NCI-H748 treated with DMSO at 0.1 percent for 48 hours (cell line): ENCODE measurements around the gene SGF29.
"Not testable (repeated sequence)": the region's sequence is repeated elsewhere in the genome, so short reads cannot be mapped to it uniquely, and the experiment has no call there.

Experiments used
- DNase-seq: peaks from one replicate; lab custom pipeline; 2025; lab: John Stamatoyannopoulos, UW

The SGF29 gene

DNA sequence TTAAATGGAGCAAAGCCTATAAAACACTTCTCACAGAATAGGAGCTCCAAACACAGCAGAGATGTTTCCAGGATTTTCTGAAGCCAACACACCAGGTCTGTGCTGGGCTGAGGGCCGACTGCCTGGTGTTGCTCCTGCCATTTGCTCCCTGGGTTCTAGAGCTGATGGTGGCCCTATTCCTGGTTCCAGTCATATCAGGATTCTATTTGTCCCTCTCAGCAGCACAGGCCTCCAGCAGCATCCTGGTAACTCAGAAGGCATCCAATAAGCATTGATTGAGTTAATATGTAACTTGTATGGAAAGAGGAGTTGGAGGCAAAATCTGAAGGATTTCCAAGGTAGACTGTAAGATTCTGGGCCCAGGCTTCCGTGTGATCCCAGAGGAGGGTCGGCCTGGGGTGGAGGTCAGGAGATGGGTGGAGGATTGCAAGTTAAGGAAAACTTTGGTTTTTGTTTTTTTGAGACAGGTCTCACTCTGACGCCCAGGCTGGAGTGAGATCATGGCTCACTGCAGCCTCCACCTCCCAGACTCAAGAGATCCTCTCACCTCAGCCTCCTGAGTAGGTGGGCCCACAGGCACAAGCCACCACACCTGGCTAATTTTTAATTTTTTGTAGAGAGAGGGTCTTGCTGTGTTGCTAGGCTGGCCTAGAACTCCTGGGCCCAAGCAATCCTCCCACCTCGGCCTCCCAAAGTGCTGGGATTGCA lies 20.6 kb upstream of the SGF29 start:
- no peak for DNase-seq

DNA sequence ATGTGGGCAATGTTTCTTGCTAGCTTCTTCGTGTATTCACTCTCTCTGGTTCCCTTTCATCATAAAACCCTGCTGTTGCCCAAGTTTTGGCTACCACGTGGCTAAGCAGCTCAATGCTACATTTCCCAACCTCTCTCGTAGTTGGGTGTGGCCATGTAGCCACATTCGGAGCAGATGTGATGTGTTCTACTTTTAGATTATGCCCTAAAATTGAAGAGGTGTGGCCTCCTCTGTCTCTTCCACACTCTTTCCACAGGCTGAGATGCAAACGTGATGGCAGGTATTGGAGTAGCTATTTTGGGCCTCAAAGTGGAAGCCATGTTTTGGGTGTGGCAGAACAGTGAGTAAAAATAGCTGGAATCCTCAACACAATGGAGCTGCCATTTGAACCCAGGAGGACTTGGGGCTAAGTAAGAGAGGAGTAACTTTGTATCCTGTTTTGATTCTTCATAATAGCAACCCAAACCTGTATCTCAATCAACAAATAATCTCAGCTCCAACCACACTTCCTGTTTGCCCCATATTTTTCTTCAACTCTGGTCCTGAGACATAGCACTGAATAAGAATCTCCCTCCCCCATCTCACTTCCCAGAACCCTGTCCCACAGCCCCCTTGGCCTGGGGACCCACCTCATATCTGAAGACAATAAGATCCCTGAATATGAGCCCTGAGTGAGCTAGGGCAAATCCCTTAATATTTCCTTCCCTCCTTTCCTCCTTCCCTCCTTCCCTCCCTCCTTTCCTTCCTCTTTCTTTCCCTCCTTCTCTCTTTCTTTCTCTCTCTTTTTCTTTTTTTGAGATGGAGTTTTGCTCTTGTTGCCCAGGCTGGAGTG lies 19.0 kb upstream of the SGF29 start:
- no peak for DNase-seq

DNA sequence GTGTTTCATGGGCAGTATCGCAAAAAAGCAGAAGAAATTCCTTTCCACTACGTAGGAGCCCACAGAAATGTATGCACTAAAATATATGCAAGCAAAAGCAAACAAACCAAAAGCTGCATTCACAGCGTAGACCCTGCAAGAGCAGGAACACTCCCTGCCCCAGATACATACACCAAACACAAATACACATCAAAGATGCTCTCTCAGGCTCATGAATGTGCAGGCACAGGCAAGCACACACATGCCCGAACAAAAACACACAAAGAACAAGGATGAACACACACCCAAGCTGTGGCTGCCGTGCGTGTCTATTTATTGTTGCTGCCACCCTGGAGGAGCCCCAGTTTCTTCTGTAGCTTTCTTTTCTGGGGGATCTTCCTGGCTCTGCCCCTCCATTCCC lies 16.6 kb upstream of the SGF29 start:
- DNase-seq: no peak

DNA sequence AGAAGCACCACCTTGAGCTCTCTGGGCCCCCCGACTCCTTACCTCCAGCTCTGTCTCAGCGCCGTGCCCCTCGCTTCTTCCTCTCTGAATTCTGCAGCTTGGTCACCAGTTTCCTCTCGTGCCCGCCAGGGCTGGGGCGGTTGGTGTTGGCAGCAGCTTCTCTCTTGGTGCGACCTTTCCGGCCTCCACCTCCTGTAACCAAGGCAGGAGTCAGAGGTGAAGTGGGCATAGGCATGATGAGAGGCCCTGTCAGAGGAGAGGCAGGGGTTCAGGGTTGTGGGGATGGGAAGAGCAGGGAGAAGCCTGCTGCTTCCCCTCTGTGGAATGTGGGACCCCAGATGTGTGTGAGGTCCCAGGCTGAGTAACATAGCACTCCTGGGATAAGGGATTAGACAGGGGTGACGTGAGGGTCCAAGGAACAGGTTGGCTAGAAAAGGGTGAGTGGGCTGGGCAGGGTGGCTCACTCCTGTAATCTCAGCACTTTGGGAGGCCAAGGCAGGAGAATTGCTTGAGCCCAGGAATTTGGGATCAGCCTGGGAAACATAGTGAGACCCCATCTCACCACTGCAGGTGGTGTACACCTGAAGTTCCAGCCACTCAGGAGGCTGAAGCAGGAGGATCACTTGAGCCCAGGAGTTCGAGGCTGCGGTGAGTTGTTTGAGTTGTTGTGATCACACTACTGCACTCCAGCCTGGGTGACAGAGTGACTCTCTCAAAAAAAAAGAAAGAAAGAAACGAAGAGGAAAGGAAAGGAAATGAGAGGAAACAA lies 15.6 kb upstream of the SGF29 start:
- no peak for DNase-seq

DNA sequence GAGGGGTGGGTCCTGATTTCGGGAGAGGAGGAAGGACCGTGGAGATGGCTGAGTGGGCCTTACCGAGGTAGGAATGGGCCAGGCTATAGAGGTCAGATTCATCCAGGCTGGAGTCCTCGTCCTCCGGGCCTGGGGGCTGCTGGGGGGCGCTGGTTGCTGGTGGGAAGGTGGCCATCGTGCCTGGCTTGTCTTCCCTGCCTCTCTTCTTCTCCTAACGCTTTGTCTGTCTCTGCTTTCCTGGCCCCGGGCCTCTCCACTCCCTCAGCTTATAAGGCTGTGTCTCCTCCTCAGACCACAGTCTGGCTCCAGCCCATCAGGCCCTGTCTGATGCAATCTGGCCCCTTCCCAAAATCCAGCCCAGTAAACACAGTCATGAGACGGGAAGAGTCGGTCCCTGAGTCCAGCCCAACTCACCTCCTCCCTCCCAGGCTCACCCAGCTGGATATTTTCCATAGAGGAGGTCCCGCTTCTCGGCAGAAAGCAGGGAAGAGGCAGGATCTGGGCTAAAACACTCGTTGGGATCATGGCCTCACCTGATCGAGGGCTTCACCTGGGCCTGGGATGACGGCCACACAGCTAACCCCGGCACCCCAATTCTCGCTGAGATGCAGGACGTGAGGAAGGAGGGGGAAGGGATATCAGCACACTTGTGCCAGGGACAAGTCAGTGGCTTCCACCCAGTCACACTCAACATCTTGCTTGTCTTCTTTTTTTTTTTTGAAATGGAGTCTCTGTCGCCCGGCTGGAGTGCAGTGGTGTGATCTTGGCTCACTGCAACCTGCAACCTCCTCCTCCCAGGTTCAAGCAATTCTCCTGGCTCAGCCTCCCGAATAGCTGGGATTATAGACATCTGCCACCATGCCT lies 14.8 kb upstream of the SGF29 start, which contains the start of gene NUPR1:
TSS of gene NUPR1 (minus strand) at position 242 of the 864 bp plus-strand sequence. CDS start at position 175, 67 bp downstream.
- DNase-seq: no peak

DNA sequence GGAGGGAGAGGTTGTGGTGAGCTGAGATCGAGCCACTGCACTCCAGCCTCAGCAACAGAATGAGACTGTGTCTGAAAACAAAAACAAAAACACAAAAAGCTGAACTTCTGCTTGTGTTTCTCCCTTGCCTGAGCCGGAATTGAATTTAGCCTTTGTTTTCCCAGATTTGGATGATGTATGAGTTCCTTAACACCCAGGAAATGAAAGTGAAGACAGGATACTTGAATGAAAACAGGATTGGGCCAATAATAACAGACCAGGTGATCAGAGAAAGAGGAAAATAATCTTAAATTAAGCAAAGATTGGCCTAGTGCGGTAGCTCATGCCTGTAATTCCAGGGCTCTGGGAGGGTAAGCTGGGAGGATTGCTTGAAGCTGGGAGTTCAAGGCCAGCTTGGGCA lies 13.4 kb upstream of the SGF29 start:
- no peak for DNase-seq

DNA sequence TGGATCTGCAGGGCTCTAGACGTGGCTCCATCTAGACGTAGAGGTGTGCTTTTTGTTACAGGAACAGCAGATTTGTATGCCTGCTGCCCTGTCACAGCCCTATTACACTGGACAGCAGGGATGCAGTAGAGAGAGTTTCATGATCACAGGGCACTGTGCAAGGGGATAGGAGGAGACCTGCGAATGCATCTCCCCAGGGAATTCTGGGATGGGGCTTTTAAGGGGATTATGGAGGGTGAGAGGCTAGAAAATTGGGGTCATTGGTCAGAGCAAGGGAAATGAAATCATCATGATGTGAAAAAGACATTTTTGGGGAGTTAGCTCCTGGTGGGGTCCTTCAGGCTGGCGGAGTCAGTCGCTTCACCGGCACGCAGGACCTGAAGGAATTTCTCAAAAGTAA lies 11.1 kb upstream of the SGF29 start:
- no peak for DNase-seq

DNA sequence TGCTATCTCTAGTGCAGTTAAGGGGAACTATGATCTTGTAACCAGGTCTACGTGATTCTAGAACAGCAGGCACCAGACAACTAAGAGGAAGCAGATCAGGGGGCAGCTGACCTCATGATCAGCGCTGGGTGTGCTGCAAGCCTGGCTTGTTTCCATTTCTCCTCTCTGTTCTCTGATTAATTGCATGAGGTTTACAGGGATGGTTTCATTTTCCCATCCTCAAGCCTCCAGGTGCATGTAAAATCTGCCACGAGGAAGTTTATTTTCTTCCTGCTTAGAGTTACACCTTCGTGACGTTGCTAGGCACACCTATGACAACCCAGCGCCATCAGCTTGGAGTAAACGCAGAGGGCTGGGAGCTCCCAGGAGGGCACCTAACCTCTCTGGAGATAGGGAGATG lies 10.6 kb upstream of the SGF29 start:
- DNase-seq: peak; percentile 13

DNA sequence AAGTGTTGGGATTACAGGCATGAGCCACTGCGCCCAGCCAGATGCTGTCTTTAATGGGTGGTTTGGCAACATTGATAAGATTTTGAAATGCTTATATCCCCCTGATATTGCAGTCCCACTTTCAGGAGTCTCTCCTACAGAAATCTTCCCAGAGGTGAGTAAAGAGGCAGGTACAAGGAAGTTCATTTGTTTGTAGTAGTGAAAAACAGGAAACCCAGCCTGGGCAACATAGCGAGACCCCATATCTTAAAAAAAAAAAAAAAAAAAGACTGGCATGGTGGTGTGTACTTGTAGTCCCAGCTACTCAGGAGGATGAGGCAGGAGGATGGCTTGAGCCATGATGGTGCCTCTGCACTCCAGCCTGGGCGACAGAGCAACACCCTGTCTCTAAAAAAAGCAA lies 8.7 kb upstream of the SGF29 start:
- no peak for DNase-seq

DNA sequence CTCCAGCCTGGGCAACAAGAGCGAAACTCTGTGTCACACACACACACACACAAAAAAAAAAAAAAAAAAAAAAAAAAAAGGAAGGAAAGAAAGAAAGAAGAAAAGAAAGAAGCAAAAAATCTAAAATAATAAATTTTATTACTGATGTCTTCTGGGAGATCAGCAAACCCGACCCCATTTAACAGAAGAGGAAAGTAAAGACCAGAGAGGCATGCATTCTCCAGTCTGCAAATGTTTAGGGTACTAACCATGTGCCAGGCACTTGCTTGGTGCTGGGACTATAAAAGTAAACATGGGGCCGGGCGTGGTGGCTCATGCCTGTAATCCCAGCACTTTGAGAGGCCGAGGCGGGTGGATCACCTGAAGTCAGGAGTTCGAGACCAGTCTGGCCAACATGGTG lies 7.8 kb upstream of the SGF29 start:
- not testable (repeated sequence) for DNase-seq

DNA sequence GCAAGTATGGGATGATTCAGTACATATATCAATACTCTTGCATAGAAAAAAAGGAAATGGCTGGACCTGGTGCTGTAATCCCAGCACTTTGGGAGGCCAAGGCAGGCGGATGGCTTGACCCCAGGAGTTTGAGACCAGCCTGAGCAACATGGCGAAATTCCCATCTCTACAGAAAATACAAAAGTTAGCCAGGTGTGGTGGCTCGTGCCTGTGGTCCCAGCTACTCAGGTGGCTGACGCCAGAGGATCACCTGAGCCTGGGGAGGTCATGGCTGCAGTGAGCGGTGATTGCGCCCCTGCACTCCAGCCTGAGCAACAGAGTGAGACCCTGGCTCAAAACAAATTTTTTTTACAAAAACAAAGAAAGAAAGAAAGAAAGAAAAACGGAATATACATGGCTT lies 7.1 kb upstream of the SGF29 start:
- no peak for DNase-seq

DNA sequence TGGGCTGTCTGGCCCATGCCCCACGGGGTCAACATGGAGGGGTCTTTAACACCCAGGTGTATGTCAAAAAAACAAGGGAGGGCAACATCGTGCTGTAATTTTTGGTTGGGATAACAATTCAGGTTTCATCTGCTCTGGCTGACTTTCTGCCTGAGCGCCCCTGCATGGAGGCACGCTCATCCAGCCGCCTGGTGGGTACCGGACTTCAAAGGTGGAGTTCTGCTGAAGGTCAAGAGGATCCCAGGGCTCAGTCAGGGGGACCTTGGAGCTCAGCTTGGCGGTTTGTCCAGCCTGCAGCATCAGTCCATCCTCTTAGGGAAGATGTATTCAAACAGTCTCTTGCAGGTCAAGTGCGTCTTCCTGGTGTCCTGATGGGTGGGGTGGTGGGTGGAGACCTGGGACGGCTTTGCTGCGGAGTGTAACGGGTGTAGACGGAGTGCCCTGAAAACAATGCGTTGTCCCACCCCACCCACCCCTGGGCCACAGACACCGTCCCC lies 5.4 kb upstream of the SGF29 start:
- no peak for DNase-seq

DNA sequence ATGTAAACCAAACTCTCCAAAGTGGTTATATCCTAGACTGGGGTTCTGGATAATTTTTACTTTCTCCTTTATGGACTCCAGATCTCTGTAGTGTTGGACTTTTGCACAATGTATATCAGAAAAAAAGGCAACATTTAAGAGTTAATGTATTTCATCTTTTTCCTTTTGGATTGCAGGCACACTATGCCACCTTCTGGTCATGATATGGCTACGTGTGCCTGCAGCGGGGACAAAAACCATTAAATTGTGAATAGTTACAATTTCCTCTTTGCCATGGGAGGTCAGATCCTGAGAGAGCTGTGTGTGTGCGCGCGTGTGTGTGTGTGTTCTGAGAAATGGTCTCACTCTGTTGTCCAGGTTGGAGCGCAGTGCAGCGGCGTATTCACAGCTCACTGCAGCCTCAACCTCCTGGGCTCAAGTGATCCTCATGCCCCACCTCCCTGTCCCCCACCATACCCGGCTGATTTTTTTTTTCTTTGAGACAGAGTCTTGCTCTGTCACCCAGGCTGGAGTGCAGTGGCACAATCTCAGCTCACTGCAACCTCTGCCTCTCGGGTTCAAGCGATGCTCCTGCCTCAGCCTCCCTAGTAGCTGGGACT lies 4.3 kb upstream of the SGF29 start:
- no peak for DNase-seq

DNA sequence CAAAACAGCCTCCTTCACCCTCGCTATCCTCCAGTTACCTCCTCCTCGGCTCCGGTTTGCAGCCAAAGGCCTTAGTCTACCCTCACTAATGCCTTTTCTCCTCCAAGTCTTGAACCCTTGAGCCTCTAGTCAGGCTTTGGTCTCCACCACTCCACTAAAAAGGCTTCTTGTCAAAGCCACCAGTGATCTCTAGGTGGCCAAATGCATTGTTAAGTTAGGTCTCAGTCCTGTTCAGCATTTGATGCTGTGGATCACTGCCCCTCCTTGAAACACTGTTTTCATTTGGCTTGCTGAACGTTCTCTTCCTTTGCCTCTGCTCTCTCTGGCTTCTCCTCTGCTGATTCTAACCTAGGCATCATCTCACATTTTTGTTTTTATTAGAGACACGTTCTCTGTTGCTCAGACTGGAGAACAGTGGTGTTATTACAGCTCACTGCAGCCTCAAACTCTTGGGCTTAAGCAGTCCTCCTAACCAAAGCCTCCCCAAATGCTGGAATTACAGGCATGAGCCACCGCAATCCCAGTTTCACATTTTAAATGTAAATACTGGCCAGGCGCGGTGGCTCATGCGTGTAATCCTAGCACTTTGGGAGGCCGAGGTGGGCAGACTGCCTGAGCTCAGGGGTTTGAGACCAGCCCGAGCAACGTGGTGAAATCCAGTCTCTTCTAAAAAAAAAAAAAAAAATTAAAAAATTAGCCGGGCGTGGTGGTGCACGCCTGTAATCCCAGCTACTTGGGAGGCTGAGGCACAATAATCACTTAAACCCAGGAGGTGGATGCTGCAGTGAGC lies 1.1 kb downstream of the SGF29 start:
- DNase-seq: no peak

DNA sequence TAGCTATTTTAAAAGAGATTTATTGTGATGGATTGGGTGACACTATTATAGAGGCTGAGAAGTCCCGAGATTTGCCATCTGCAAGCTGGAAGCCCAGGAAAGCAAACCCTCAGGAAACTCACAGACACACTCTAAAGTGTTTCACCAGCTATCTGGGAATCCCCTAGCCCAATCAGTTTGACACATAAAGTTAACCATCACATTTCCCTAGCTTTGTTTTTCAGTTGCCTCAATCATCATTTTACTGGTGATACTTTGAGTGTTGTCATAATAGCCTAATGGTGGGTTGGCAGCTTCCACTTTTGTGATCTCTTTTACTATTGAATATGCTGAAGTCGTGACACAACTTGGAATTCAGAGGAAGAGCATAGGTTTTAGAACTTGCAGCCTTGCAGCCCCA lies 1.8 kb downstream of the SGF29 start:
- DNase-seq: no peak

DNA sequence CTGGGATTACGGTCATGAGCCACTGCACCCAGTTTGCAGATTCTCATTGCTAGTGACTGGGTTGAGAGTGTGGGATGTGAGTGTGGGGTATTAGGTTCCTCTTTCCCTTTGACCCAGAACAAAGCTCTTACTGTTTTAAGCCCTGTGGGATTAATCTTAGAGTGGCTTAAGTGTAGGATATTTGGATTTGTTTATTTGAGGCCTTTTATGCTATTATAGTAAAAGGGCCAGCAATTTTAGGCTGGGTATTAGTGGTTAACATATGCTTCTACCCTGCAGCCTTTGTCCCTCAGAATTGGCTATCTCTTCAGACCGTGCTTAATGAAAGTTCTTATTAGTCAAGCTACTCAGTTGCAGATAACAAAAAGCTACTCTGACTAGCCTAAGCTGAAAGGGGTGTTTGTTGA lies 3.2 kb downstream of the SGF29 start:
- DNase-seq: no peak

DNA sequence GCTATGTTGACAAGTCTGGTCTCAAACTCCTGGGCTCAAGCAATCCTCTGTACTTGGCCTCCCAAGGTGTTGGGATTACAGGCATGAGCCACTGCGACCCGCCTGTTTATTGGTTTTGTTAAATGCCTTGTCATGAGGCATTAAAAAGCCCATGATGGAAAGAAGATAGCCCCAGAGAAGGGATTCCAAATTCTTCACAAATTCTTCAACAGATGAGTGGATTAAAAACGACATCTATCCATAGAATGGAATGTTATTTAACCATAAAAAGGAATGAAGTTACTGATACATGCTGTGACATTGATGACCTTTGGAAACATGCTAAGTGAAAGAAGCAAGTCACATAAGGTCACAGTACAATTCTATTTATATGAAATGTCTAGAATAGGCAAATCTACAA lies 4.7 kb downstream of the SGF29 start:
- no peak for DNase-seq

DNA sequence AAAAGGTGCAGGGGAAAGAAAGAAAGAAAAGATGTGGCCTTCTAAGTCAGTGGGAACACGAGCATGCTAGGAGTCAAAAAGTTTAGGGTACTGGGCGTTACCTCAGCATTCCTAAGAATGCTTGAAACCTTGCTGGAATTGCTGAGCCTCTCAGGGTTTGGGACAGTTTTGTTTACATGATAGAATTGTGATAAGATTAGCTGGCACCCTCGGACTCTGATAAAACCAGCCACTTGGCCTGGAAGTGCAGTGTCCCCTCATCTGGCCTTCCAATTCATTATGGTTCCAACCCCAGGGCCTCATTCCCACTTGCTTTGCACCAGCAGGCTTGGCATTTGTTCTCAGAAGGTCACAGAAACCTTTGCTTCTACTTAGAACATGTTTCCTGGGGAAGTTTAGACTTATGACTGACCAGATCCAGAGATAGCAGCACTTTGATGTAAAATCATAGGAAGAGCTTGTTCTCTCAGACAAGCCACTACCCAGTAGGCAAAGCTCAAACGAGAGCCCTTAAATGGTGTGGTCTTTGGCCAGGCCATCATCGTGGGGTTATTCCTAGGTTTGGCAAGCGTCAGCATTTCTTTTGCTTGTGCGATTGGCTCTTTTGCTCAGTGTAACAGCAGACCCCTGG lies 8.0 kb downstream of the SGF29 start:
- DNase-seq: no peak

DNA sequence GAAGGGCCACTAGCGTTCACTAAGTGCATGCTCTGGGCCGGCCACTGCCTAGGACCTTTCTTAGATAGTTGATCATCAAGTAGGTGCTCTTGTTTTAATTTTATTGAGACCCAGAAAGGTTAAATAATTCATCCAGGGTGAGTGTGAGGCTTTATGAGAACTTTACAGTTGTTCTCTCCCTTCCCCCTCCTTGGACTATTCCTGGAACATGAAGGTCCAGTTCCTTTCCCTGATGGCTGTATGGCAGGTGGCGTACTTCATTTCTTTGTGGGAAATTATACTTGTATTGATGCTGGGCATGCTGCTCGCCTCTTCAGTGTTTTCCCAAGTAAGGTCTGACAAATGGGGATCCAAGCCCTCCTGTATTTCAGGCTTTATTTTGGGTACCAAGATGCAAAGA lies 8.5 kb downstream of the SGF29 start:
- no peak for DNase-seq

DNA sequence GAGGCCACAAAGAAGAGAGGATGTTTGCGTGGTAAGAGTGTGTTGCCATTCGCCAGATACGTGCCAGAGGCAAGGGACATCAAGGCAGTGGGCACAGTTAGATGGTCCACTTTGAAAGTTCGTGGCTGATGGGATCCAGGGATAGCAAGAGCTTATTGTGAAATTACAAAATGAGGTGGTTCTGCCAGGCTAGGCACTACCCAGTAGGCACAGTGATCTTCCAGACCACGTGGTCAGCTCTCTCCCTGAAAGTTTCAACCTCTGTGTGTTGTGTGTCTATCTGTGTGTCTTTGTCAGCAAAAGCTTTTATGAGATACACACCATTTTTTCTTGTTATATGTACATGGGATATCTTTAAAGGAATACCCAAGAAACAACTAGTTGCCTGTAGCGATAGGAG lies 9.5 kb downstream of the SGF29 start:
- no peak for DNase-seq
